Neuron (in vitro differentiated cells): ENCODE results near the gene FBXO38.

Source experiments
- H2AFZ ChIP-seq: one replicate; pipeline ENCODE4 v1.6.1; 2013; ENCODE audit warnings: low read depth, mild to moderate bottlenecking, inconsistent platforms, low read length, moderate library complexity
- H3K27me3 ChIP-seq: one replicate; pipeline ENCODE4 v1.6.1; 2013; ENCODE audit warnings: low read length; ENCODE audit not compliant: insufficient read depth
- H3K36me3 ChIP-seq: one replicate; pipeline ENCODE4 v1.6.1; 2013; ENCODE audit warnings: low read length; ENCODE audit not compliant: insufficient read depth
- H3K4me1 ChIP-seq: one replicate; pipeline ENCODE4 v1.6.1; 2013; ENCODE audit warnings: low read length; ENCODE audit not compliant: insufficient read depth
- H3K4me3 ChIP-seq: 2 replicates; pipeline ENCODE4 v1.5.1; 2013; ENCODE audit warnings: mild to moderate bottlenecking, low read length, moderate library complexity
- H3K9me3 ChIP-seq: one replicate; pipeline ENCODE4 v1.6.1; 2013; ENCODE audit warnings: low read length

FBXO38 gene

DNA sequence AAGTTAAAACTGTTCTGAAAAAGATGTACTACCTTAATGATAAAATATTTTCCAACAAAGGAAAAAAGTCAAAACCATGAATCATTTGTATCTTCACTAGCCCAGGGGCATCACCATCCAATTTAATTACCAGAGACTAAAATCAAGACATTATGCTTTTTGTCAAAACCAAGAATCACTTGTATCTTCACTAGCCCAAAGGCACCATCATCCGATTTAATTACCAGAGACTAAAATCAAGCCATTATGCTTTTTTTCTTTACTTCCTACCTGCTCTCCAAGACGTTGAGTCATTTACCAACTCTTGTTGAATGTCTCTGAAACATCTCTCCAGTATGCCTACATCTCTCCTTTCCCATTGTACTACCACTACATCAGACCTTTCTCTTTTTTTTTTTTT, 37.9 kb downstream of the FBXO38 start:
- Histone ChIP-seq H2AFZ (no peak overlapping the region), H3K9me3 (no peaks in the 10 kb centered on the region), H3K4me1 (no peaks in the 10 kb centered on the region), H3K4me3 (no peak overlapping the region), H3K27me3 (no peaks in the 10 kb centered on the region), H3K36me3 (peaks cover 86% of the 10 kb centered on the region)

DNA sequence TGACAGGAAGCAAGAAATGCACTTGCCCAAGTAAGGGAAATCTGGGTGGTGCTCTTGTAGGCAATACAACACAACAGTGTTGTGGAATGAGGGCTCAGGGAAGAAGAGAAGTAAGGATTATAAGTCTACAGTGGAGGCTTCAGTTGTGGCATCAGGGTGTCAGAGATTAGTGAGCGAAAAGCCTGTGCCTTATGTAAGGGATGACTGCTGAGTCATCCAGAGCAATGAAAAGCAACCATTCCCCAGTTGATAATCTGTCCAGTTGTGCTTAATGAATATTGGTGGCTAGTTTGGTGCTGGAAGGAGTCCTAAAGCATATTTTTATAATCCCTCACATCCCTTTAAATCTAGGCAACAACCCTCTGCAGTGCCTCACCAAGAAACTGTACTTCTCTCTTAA, 42.0 kb downstream of the FBXO38 start:
- H3K9me3 ChIP-seq: no peaks in the 10 kb centered on the region
- H3K27me3 ChIP-seq: no peaks in the 10 kb centered on the region
- H3K36me3 ChIP-seq: peaks cover 76% of the 10 kb centered on the region

DNA sequence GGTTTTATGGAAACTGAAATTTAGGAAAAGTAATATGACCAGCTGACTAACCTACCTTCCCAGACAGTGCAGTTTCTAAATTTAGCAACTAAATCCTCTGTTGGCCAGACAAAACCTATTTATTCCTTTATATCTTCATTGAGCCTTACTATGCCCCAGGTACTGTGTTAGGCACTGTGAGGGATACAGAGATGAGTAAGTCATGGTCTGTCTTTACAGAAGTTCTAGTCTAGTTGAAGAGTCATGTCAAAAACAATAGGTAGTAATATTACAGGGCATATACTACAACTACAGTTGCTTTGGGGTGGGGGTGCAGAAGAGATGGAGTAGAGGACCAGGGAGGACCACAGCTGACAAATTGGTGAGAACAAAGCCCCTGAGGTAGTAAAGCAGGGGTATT, 42.8 kb downstream of the FBXO38 start:
- no peaks in the 10 kb centered on the region for H3K9me3 ChIP-seq
- H3K4me1 ChIP-seq: no peaks in the 10 kb centered on the region
- no peaks in the 10 kb centered on the region for H3K27me3 ChIP-seq
- peaks cover 77% of the 10 kb centered on the region for H3K36me3 ChIP-seq
- no peak overlapping the region for H2AFZ ChIP-seq
- no peak overlapping the region for H3K4me3 ChIP-seq

More for the DNA sequence above, 42.0 kb downstream of the FBXO38 start:
- no peaks in the 10 kb centered on the region for H3K4me1 ChIP-seq
- H3K4me3 ChIP-seq: no peak overlapping the region
- no peak overlapping the region for H2AFZ ChIP-seq

DNA sequence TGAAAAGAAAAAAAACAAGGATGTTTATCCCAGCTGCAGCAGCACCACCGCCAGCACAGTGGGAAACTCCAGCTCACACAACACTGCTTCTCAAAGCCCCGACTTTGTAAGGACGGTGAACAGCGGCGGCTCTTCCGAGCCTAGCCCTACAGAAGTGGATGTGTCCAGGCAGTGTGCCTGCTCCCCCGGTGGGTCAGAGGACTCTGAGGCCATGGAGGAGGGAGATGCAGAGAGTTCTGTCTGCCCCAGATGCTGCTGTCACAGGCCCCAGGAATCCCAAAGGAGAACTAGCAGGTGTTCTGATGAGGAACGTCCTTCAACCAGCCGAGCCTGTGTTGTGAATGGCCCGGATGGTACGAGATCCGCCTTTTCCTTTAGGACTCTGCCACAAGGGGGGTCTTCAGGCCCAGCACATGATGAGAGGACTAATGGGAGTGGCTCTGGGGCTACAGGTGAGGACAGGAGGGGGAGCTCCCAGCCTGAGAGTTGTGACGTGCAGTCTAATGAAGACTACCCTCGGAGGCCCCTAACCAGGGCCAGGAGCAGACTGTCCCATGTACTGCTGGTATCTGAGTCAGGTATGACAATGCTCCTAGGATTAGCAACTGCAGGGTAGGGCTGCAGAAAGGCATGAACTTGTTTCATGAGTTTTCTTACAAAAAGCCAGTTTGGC, 43.7 kb downstream of the FBXO38 start:
- Histone ChIP-seq H3K4me3 (no peak overlapping the region), H3K27me3 (no peaks in the 10 kb centered on the region), H2AFZ (no peak overlapping the region), H3K36me3 (peaks cover 71% of the 10 kb centered on the region), H3K9me3 (no peaks in the 10 kb centered on the region), H3K4me1 (no peaks in the 10 kb centered on the region)

DNA sequence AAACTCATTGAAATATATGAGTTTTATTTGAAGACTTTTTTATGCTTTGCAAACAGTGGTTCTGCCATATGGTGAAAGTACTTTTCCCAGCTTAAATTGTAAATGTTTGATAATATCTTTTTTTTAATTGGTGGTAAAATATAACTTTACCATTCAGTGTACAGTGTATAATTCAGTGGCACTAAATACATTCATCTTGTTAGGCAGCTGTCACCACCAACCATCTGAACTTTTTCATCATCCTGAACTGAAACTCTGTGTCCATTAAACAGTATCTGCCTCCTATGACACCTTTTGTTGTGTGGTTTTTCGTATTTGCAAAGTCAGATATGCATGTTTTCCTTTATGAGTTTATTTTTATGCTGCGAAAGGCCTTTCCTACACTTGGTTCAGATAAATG, 45.1 kb downstream of the FBXO38 start:
- H3K4me3 ChIP-seq: no peak overlapping the region
- peaks cover 70% of the 10 kb centered on the region for H3K36me3 ChIP-seq

DNA sequence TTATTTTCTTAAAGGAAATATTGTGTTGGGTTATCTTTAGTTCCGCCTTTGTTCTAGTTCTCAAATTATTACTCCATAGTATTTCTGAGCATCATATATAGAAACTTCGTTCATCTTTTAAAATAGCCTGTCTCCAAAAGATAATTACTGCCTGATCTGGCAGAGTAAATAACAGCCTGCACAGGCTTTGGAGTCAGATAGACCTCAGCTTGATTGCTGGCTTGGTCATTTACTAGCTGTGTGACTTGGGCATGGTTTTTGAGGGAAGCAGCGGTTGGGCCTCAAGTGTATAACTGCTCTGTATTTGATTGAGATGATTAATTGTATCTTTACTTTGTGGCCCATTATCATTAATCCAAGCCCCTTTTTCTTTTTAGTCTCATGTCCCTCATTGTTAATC, 50.1 kb downstream of the FBXO38 start:
- no peak overlapping the region for H3K4me3 ChIP-seq
- H3K4me1 ChIP-seq: no peaks in the 10 kb centered on the region
- H3K36me3 ChIP-seq: peaks cover 56% of the 10 kb centered on the region
- no peak overlapping the region for H2AFZ ChIP-seq
- no peaks in the 10 kb centered on the region for H3K9me3 ChIP-seq
- no peaks in the 10 kb centered on the region for H3K27me3 ChIP-seq

More for the DNA sequence above, 45.1 kb downstream of the FBXO38 start:
- Histone ChIP-seq H3K9me3 (no peaks in the 10 kb centered on the region), H3K4me1 (no peaks in the 10 kb centered on the region), H3K27me3 (no peaks in the 10 kb centered on the region), H2AFZ (no peak overlapping the region)

DNA sequence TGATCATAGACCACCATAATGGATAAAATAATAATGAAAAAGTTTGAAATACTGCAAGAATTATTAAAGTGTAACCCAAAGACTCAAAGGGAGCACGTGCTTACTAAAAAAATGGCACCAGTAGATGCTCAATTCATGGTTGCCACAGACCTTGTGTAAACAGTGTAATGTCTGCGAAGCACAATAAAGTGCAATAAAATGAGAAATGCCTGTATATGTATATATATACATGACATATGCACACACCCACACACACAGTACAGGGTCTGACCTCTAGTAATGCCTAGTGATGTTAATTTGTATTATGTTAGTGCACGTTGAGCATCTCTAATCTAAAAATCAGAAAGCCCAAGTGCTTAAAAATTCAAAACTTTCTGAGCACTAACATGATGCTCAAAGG, 52.3 kb downstream of the FBXO38 start:
- Histone ChIP-seq H3K36me3 (peaks cover 72% of the 10 kb centered on the region), H2AFZ (no peak overlapping the region), H3K9me3 (no peaks in the 10 kb centered on the region), H3K27me3 (no peaks in the 10 kb centered on the region), H3K4me3 (no peak overlapping the region), H3K4me1 (no peaks in the 10 kb centered on the region)

DNA sequence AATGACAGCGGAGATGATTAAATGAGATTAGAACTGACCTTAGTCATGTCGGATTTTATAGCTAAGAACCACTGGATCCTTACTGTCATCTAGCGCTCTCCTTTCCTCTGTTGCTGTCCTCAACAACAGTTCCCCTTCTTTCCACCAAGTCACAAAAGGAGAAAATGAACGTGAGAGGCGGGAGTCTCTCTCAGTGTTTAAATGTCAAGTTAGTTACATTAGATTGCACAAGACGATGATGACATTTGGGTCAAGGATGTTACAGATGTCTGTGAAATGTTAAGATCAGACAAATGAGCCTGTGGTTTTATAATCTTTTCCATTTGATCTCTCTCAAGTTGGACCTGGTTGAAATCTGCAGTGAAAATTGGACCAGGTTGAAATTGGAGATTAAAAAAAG, 53.5 kb downstream of the FBXO38 start:
- H3K36me3 ChIP-seq: peaks cover 77% of the 10 kb centered on the region

DNA sequence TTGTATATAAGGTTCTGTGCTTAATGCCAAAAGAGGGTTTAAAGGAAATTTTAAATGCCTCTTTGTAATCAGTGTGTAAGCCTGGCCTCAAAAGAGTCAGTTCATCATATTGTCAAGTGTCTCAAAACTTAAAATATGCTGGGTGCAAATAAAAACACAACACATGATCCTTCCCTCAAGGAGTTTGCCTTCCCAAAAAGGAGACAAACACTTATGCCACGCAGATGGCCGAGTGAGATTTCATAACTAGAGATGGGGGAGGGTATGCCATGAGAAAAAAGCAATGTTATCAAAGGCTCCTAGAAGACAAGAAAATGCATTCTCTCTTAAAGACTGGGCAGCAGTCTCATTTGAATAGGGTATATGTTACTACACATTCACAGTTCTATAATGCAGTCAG, 55.2 kb downstream of the FBXO38 start:
- H3K4me1 ChIP-seq: no peaks in the 10 kb centered on the region
- H3K4me3 ChIP-seq: no peak overlapping the region
- no peaks in the 10 kb centered on the region for H3K27me3 ChIP-seq
- H2AFZ ChIP-seq: no peak overlapping the region
- no peaks in the 10 kb centered on the region for H3K9me3 ChIP-seq
- H3K36me3 ChIP-seq: peaks cover 74% of the 10 kb centered on the region

More for the DNA sequence above, 53.5 kb downstream of the FBXO38 start:
- no peaks in the 10 kb centered on the region for H3K4me1 ChIP-seq
- H3K4me3 ChIP-seq: no peak overlapping the region
- no peaks in the 10 kb centered on the region for H3K9me3 ChIP-seq
- H2AFZ ChIP-seq: no peak overlapping the region
- H3K27me3 ChIP-seq: no peaks in the 10 kb centered on the region

DNA sequence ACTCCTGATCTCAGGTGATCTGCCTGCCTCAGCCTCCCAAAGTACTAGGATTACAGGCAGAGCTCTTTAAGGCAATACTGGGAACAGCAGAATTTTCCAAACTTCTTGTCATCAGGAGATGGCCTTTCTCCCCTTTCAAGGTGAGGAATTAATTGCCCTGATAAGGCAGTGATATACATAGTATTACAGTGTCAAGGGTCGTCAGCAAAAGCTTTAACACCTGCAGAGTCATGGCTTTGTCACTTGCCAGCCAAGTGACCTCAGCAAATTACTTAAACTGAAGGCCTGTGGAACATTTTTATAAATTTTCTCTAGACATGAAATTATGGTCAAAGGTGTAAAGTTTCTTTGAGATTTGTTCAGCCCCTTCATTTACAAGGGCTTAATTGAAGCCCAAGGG, 59.5 kb downstream of the FBXO38 start:
- no peaks in the 10 kb centered on the region for H3K27me3 ChIP-seq
- no peak overlapping the region for H3K4me3 ChIP-seq
- H3K36me3 ChIP-seq: peaks cover 44% of the 10 kb centered on the region
- H3K9me3 ChIP-seq: no peaks in the 10 kb centered on the region
- H2AFZ ChIP-seq: no peak overlapping the region
- no peaks in the 10 kb centered on the region for H3K4me1 ChIP-seq

DNA sequence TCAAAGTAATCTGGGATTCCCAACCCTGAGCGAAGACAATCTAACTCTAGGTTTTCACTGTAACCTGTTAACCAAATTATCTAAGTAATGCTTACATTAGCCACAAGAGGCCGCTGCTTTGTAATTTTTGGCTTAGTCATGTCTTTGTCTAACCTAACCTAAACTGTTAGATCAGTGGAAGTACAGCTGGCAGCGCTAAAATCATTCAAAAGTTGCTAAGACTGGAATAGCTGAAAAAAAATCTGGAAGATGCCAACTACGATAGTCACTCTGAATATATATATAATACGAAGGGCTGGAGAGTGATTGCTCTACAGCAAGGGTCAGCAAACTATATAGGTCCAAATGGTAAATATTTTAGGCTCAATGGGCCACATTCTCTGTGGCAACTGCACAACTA, 60.2 kb downstream of the FBXO38 start:
- Histone ChIP-seq H2AFZ (no peak overlapping the region), H3K9me3 (no peaks in the 10 kb centered on the region), H3K36me3 (peaks cover 37% of the 10 kb centered on the region), H3K27me3 (no peaks in the 10 kb centered on the region), H3K4me1 (no peaks in the 10 kb centered on the region), H3K4me3 (no peak overlapping the region)

DNA sequence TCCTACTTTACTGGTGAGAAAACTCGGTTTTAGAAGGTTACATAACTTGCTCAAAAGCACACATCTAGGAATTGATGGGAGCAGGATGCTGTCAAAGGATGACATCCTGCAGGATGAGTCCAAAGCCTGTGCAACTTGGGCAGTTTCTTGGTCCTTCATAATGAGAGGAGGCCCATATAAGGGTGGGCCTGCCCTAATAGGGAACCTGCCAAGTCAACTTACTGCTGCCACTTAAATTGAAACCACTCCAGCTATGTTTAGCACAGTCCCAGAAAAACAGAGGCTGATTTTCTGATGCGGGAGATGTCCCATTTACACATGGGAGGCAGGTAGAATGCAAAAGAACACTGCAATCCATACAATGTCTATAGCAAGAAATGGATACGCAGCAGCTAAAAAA, 61.8 kb downstream of the FBXO38 start:
- Histone ChIP-seq H3K4me1 (no peaks in the 10 kb centered on the region), H3K9me3 (no peaks in the 10 kb centered on the region), H3K27me3 (no peaks in the 10 kb centered on the region), H3K4me3 (no peak overlapping the region), H2AFZ (no peak overlapping the region), H3K36me3 (peaks cover 21% of the 10 kb centered on the region)

DNA sequence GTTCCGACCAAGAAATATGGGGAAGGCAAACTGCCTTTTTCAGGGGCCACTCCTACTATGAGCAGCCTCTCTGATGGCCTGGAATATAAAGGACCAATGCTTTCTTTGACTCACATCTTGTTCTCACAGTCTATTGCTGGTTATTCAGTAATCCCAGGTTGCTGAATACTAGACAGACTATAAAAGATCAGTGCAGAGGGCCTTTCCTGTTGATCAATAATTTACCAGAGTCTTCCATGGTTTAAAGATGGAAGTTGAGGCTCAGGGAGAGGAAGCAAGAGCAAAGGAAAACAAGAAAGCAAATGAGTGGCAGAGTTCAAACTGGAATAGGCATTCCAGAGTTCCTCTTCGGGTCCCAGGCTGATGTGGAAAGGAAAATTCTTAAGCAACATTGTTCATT, 62.9 kb downstream of the FBXO38 start:
- H3K27me3 ChIP-seq: no peaks in the 10 kb centered on the region
- no peak overlapping the region for H3K4me3 ChIP-seq
- no peak overlapping the region for H2AFZ ChIP-seq
- no peaks in the 10 kb centered on the region for H3K9me3 ChIP-seq
- peaks cover 12% of the 10 kb centered on the region for H3K36me3 ChIP-seq
- H3K4me1 ChIP-seq: no peaks in the 10 kb centered on the region

DNA sequence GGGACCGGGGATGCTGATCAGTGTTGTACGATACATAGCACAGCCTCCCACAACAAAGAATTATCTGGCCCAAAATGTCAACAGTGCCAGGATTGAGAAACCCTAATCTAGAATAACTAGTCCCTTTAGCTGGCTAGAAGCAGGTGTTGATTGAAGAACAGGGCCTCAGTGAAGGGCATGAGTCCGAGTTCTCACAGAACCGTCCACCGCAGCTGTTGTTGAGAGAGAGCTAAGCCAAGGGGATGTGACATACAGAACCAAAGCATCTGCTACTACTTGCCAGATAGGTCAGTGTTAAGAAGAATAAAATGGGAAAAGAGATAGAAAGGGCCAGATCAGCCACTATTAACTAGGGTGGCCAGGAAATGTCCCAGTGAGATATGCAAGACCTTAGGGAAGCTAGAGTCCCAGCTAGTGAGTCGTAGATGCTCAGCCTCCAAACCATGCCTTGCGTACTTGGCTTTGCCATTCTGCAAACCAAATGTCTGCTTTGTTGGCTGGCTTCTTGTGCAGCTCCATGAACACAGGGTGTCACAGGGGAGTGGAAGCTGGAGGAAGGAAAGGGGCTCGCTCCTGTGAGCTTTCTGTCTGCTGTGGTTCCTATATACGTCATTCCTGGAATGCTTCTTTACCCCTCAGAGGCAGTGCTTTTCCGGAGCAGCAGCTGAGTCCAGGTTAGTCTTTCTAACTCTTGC, 68.9 kb downstream of the FBXO38 start:
- Histone ChIP-seq H3K27me3 (no peaks in the 10 kb centered on the region), H3K36me3 (no peaks in the 10 kb centered on the region), H3K9me3 (no peaks in the 10 kb centered on the region), H3K4me3 (no peak overlapping the region), H3K4me1 (no peaks in the 10 kb centered on the region), H2AFZ (no peak overlapping the region)
